Measurements from ENCODE around the gene FUBP1. TPM values are rescaled to one million over a fixed set of nuclear protein-coding genes. Genes with fewer than 3 reads are reported as not detected.
A peak's percentile ranks its signal among the peaks of the same experiment; 100 is the strongest.

The FUBP1 gene
- polyA plus RNA-seq, 1 of the 3 experiments (the other 2 are of a cell fraction): 64.1 TPM

- H3K9ac ChIP-seq: no peak overlapping the region
- ChIA-PET POLR2A (no interaction called here), CTCF (no interaction called here)
- no peaks in the 10 kb centered on the region for H3K27me3 ChIP-seq (ENCODE audit: insufficient read depth)
- no peak for DNase-seq
- H3K4me2 ChIP-seq: no peak overlapping the region
- H3K9me3 ChIP-seq: no peaks in the 10 kb centered on the region
- peaks cover 5% of the 10 kb centered on the region for H4K20me1 ChIP-seq (ENCODE audit: insufficient read depth)
- 100% methylated on average over 3 of the region's 3 CpGs for WGBS (ENCODE audit: low lambda C conversion rate)
- no peaks in the 10 kb centered on the region for H3K9me2 ChIP-seq
- no peak overlapping the region for H2AFZ ChIP-seq (ENCODE audit: low read depth)
- H3K27ac ChIP-seq (ENCODE audit: low read depth in 2 of 2, low read length in 1 of 2): peak overlapping the region in 1 of 2 experiments; percentile 9; a peak in 1 of 4 replicates
- peaks cover 3 to 6% of the 10 kb centered on the region in 2 experiments; a peak in 3 of 4 replicates for H3K4me1 ChIP-seq (ENCODE audit: control insufficient read depth in 1 of 2, insufficient read depth in 2 of 2, low read depth in 1 of 2, low read length in 1 of 2)
- peaks cover 72% of the 10 kb centered on the region for H3K79me2 ChIP-seq (ENCODE audit: insufficient read depth)
- peaks cover 46% of the 10 kb centered on the region for H3F3A ChIP-seq (replicated peaks; ENCODE audit: insufficient read depth)
- no peak overlapping the region for H3K4me3 ChIP-seq (ENCODE audit: low read depth in 2 of 2, low read length in 1 of 2)
- TF ChIP-seq JUND (IDR thresholded peaks at IDR 0.05) (no peak), RAD21 (IDR thresholded peaks at IDR 0.05; ENCODE audit: low read length) (no peak), NFIC (IDR thresholded peaks at IDR 0.05; ENCODE audit: borderline replicate concordance) (no peak), MAX (IDR thresholded peaks at IDR 0.05; ENCODE audit: low read depth) (no peak), CTCF (IDR thresholded peaks at IDR 0.05) (no peak), GABPA (IDR thresholded peaks at IDR 0.05; ENCODE audit: low read depth) (no peak), SIN3A (IDR thresholded peaks at IDR 0.05; ENCODE audit: borderline replicate concordance, low read depth, low read length) (no peak), ZBTB33 (IDR thresholded peaks at IDR 0.05; ENCODE audit: borderline replicate concordance, low read depth) (no peak), EZH2phosphoT487 (IDR thresholded peaks at IDR 0.05; ENCODE audit: borderline replicate concordance, low read depth) (no peak), RCOR1 (IDR thresholded peaks at IDR 0.05; ENCODE audit: low read length) (no peak)
- peaks cover 94 to 95% of the 10 kb centered on the region in 2 experiments for H3K36me3 ChIP-seq (replicated peaks in 1 of 2; ENCODE audit: control insufficient read depth in 1 of 2, insufficient read depth in 2 of 2, low read length in 1 of 2)
These were observed 25.0 kb downstream of the FUBP1 start for GRCh38 chr1:77953907-77954306.

GRCh38 chr1:77951328-77951727 is 27.5 kb downstream of the FUBP1 start:
- peaks cover 95 to 96% of the 10 kb centered on the region in 2 experiments for H3K36me3 ChIP-seq (replicated peaks in 1 of 2; ENCODE audit: control insufficient read depth in 1 of 2, insufficient read depth in 2 of 2, low read length in 1 of 2)
- no peak overlapping the region for H3K4me2 ChIP-seq
- no peak for DNase-seq
- no peaks in the 10 kb centered on the region for H3K9me3 ChIP-seq
- CTCF ChIA-PET: no interaction called here
- H3K79me2 ChIP-seq (ENCODE audit: insufficient read depth): peaks cover 69% of the 10 kb centered on the region
- POLR2A ChIA-PET: no interaction called here
- H2AFZ ChIP-seq (ENCODE audit: low read depth): no peak overlapping the region
- no peaks in the 10 kb centered on the region for H3K9me2 ChIP-seq
- H3K4me3 ChIP-seq (ENCODE audit: low read depth in 2 of 2, low read length in 1 of 2): no peak overlapping the region
- H3K27me3 ChIP-seq (ENCODE audit: insufficient read depth): no peaks in the 10 kb centered on the region
- peaks cover 3 to 4% of the 10 kb centered on the region in 2 experiments; a peak in 2 of 4 replicates for H3K4me1 ChIP-seq (ENCODE audit: control insufficient read depth in 1 of 2, insufficient read depth in 2 of 2, low read depth in 1 of 2, low read length in 1 of 2)
- 94% methylated on average over 1 of the region's 1 CpG for WGBS (ENCODE audit: low lambda C conversion rate)
- H4K20me1 ChIP-seq (ENCODE audit: insufficient read depth): no peaks in the 10 kb centered on the region; the same call in 1 of the 2 replicates
- no peak overlapping the region for H3K27ac ChIP-seq (ENCODE audit: low read depth in 2 of 2, low read length in 1 of 2)
- no peak overlapping the region for H3K9ac ChIP-seq
- H3F3A ChIP-seq (replicated peaks; ENCODE audit: insufficient read depth): peaks cover 51% of the 10 kb centered on the region
- TF ChIP-seq IRF3 (IDR thresholded peaks at IDR 0.05; ENCODE audit: low read depth, low read length): no peak
- no peak for TF ChIP-seq USF2 (IDR thresholded peaks at IDR 0.05; ENCODE audit: borderline replicate concordance, low read depth, low read length)
- no peak for TF ChIP-seq NFIC (IDR thresholded peaks at IDR 0.05; ENCODE audit: borderline replicate concordance)
- no peak for TF ChIP-seq RFX5 (IDR thresholded peaks at IDR 0.05; ENCODE audit: low read length)
- TF ChIP-seq RAD21 (IDR thresholded peaks at IDR 0.05; ENCODE audit: low read length): no peak
- TF ChIP-seq SIN3A (IDR thresholded peaks at IDR 0.05; ENCODE audit: borderline replicate concordance, low read depth, low read length): no peak
- no peak for TF ChIP-seq RXRA (IDR thresholded peaks at IDR 0.05; ENCODE audit: borderline replicate concordance, low read depth)
- TF ChIP-seq MXI1 (IDR thresholded peaks at IDR 0.05; ENCODE audit: low read depth, low read length): no peak
- TF ChIP-seq TAF1 (IDR thresholded peaks at IDR 0.05; ENCODE audit: borderline replicate concordance, low read depth, low read length): no peak
- TF ChIP-seq RCOR1 (IDR thresholded peaks at IDR 0.05; ENCODE audit: low read length): no peak
- no peak for TF ChIP-seq POLR2AphosphoS5 (IDR thresholded peaks at IDR 0.05; ENCODE audit: low read depth, low read length)
- no peak for TF ChIP-seq TCF12 (IDR thresholded peaks at IDR 0.05)
- no peak for TF ChIP-seq GATA2 (CRISPR knock-in tag; IDR thresholded peaks at IDR 0.05)
- TF ChIP-seq SMC3 (IDR thresholded peaks at IDR 0.05; ENCODE audit: low read depth, low read length): no peak
- no peak for TF ChIP-seq EP300 (IDR thresholded peaks at IDR 0.05; ENCODE audit: borderline replicate concordance in 1 of 2, low read depth in 1 of 2, low read length in 1 of 2)
